ENCODE measurements around the gene JARID2.

- TF ChIP-seq, protein P1, sequence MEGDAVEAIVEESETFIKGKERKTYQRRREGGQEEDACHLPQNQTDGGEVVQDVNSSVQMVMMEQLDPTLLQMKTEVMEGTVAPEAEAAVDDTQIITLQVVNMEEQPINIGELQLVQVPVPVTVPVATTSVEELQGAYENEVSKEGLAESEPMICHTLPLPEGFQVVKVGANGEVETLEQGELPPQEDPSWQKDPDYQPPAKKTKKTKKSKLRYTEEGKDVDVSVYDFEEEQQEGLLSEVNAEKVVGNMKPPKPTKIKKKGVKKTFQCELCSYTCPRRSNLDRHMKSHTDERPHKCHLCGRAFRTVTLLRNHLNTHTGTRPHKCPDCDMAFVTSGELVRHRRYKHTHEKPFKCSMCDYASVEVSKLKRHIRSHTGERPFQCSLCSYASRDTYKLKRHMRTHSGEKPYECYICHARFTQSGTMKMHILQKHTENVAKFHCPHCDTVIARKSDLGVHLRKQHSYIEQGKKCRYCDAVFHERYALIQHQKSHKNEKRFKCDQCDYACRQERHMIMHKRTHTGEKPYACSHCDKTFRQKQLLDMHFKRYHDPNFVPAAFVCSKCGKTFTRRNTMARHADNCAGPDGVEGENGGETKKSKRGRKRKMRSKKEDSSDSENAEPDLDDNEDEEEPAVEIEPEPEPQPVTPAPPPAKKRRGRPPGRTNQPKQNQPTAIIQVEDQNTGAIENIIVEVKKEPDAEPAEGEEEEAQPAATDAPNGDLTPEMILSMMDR (IDR thresholded peaks at IDR 0.05) = no peak
- TF ChIP-seq POLR2A (IDR thresholded peaks at IDR 0.05) (no peak), POLR2AphosphoS5 (IDR thresholded peaks at IDR 0.05) (no peak), EP300 (IDR thresholded peaks at IDR 0.05) (no peak)
Measured at GRCh38 chr6:15280961-15281360, 35.1 kb downstream of the JARID2 start.

All from sigmoid colon (tissue), 4 donors.